ENCODE data around the gene UQCC5. TPM values are rescaled to one million over a fixed set of nuclear protein-coding genes. Genes with fewer than 3 reads are reported as not detected.

UQCC5 gene
- polyA plus RNA-seq, 1 donor from 2014 or later = 20.5 TPM

- H3K9me3 ChIP-seq (ENCODE audit: low read length) = no peaks in the 10 kb centered on the region
- no peaks in the 10 kb centered on the region for H3K79me2 ChIP-seq (replicated peaks; ENCODE audit: insufficient read depth, low read length)
- no peak overlapping the region for H3K27ac ChIP-seq (ENCODE audit: low read length)
- no peak overlapping the region for H2AFZ ChIP-seq (ENCODE audit: low read depth, low read length)
- H3K9ac ChIP-seq (ENCODE audit: low read length) = no peak overlapping the region
- no peaks in the 10 kb centered on the region for H3K9me2 ChIP-seq (ENCODE audit: insufficient read depth, low read length)
- H4K20me1 ChIP-seq (ENCODE audit: insufficient read depth) = no peaks in the 10 kb centered on the region
- no peaks in the 10 kb centered on the region for H3F3A ChIP-seq (ENCODE audit: insufficient read depth, low read length, poor library complexity, severe bottlenecking)
- no peak overlapping the region for H3K4me2 ChIP-seq (ENCODE audit: low read length)
- TF ChIP-seq CTCF (IDR thresholded peaks at IDR 0.05; ENCODE audit: poor library complexity, severe bottlenecking) = no peak
- TF ChIP-seq RAD21 (conservative IDR thresholded peaks at IDR 0.05) = no peak
- no peak for TF ChIP-seq SMC3 (conservative IDR thresholded peaks at IDR 0.05; ENCODE audit: poor library complexity)
- no peak for TF ChIP-seq EZH2 (IDR thresholded peaks at IDR 0.05; ENCODE audit: borderline replicate concordance, insufficient read depth, low read length, poor library complexity, severe bottlenecking)
- no peak for TF ChIP-seq TAF1 (IDR thresholded peaks at IDR 0.05; ENCODE audit: low read depth)
- no peak for TF ChIP-seq REST (IDR thresholded peaks at IDR 0.05; ENCODE audit: borderline replicate concordance)
- no peaks in the 10 kb centered on the region for H3K36me3 ChIP-seq (ENCODE audit: insufficient read depth, low read length)
- H3K27me3 ChIP-seq (ENCODE audit: insufficient read depth, low read depth, low read length) = no peaks in the 10 kb centered on the region
- no peak overlapping the region for H3K4me3 ChIP-seq (ENCODE audit: low read length)
Observed at GRCh38 chr3:52513281-52513680, 23.1 kb upstream of the UQCC5 start.

GRCh38 chr3:52514576-52514975 lies 21.8 kb upstream of the UQCC5 start:
- H3K9me2 ChIP-seq (ENCODE audit: insufficient read depth, low read length) = no peaks in the 10 kb centered on the region
- TF ChIP-seq EP300 (conservative IDR thresholded peaks at IDR 0.05; ENCODE audit: poor library complexity, severe bottlenecking) (no peak), RAD21 (conservative IDR thresholded peaks at IDR 0.05) (no peak), REST (IDR thresholded peaks at IDR 0.05; ENCODE audit: borderline replicate concordance) (no peak), TAF1 (IDR thresholded peaks at IDR 0.05; ENCODE audit: low read depth) (no peak), MXI1 (conservative IDR thresholded peaks at IDR 0.05; ENCODE audit: poor library complexity, severe bottlenecking) (no peak), CTCF (IDR thresholded peaks at IDR 0.05; ENCODE audit: poor library complexity, severe bottlenecking) (no peak), SMC3 (conservative IDR thresholded peaks at IDR 0.05; ENCODE audit: poor library complexity) (no peak), EZH2 (IDR thresholded peaks at IDR 0.05; ENCODE audit: borderline replicate concordance, insufficient read depth, low read length, poor library complexity, severe bottlenecking) (no peak), POLR2AphosphoS5 (IDR thresholded peaks at IDR 0.05) (no peak)
- no peak overlapping the region for H3K9ac ChIP-seq (ENCODE audit: low read length)

More at GRCh38 chr3:52514576-52514975, 21.8 kb upstream of the UQCC5 start:
- H3K4me2 ChIP-seq (ENCODE audit: low read length) = no peak overlapping the region
- H4K20me1 ChIP-seq (ENCODE audit: insufficient read depth) = no peaks in the 10 kb centered on the region
- no peaks in the 10 kb centered on the region for H3F3A ChIP-seq (ENCODE audit: insufficient read depth, low read length, poor library complexity, severe bottlenecking)
- no peaks in the 10 kb centered on the region for H3K27me3 ChIP-seq (ENCODE audit: insufficient read depth, low read depth, low read length)
- H3K27ac ChIP-seq (ENCODE audit: low read length) = no peak overlapping the region
- no peak overlapping the region for H2AFZ ChIP-seq (ENCODE audit: low read depth, low read length)
- H3K79me2 ChIP-seq (replicated peaks; ENCODE audit: insufficient read depth, low read length) = no peaks in the 10 kb centered on the region
- H3K36me3 ChIP-seq (ENCODE audit: insufficient read depth, low read length) = no peaks in the 10 kb centered on the region
- H3K4me3 ChIP-seq (ENCODE audit: low read length) = no peak overlapping the region
- H3K9me3 ChIP-seq (ENCODE audit: low read length) = no peaks in the 10 kb centered on the region
